HCT116 (cell line): ENCODE data around the gene MACROH2A2. TPM values are rescaled to one million over a fixed set of nuclear protein-coding genes. Genes with fewer than 3 reads are reported as not detected.

Experiments used
- ATAC-seq: fragments of 200-7000 bp; cut with Tn5 transposase; 2 replicates; pipeline ENCODE4 v1.9.1; 2020; ENCODE audit warnings: mild to moderate bottlenecking, moderate library complexity
- BruUV-seq: library from RNA; stranded (reverse); fragments of 400-500 nt; replicated peaks from 2 replicates; lab custom pipeline; 2021; lab: Mats Ljungman, UMichigan
- CTCF ChIA-PET: fragments of 300-600 bp; sonication (Branson Sonifier 250); formaldehyde crosslinking; loops from one replicate; lab custom pipeline; 2021; ENCODE audit warnings: antibody characterized with exemption; lab: Charles Lee
- POLR2A ChIA-PET: fragments of 300-600, 350-600 bp; sonication (Branson Sonifier 250); formaldehyde crosslinking; loops from one replicate; lab custom pipeline; 2021; ENCODE audit warnings: antibody characterized with exemption; lab: Charles Lee
- RAD21 ChIA-PET, 2 experiments: fragments of 300-600 bp; sonication (Branson Sonifier 250); formaldehyde crosslinking; loops; one replicate each; lab custom pipeline; 2023; ENCODE audit warnings: low total read pairs in 2 of 2; ENCODE audit not compliant: uncharacterized antibody in 2 of 2, unreplicated experiment in 2 of 2, low non-redundant PET in 1 of 2; lab: Charles Lee
- DNase-seq: peaks from one replicate; pipeline ENCODE4 v3.0.0-alpha.2; 2010; ENCODE audit warnings: low read depth, low spot score
- H2AFZ ChIP-seq: fragments of 200-600 bp; shearing (Covaris generic), sonication (generic); 2 replicates; pipeline ENCODE4 v1.6.1; 2017; ENCODE audit warnings: low read depth, mixed run types, mixed read lengths, antibody characterized with exemption, low read length; ENCODE audit not compliant: poor library complexity, severe bottlenecking
- H3K27ac ChIP-seq: 2 replicates; pipeline ENCODE4 v1.5.1; 2012; ENCODE audit warnings: low read depth, low read length
- H3K27me3 ChIP-seq: fragments of 200-600 bp; sonication (generic); 2 replicates; pipeline ENCODE4 v1.6.1; 2016; ENCODE audit warnings: mixed run types, low read length, mixed read lengths; ENCODE audit not compliant: insufficient read depth
- H3K36me3 ChIP-seq, 2 experiments: fragments of 200-500 bp in 1 of 2; fragments of 200-600 bp in 1 of 2; sonication (Bioruptor generic) in 1 of 2; sonication (generic) in 1 of 2; 2 replicates each; pipeline versions ENCODE4 v1.5.1 to v1.6.1; 2014 to 2016; ENCODE audit warnings: low read length in 2 of 2, inconsistent platforms in 1 of 2, mixed read lengths in 1 of 2, mixed run types in 1 of 2; ENCODE audit not compliant: insufficient read depth in 2 of 2, control insufficient read depth in 1 of 2
- H3K4me1 ChIP-seq, 2 experiments: fragments of 200-600 bp in 1 of 2; sonication (generic) in 1 of 2; 2 replicates each; pipeline versions ENCODE4 v1.5.1 to v1.6.1; 2012 to 2017; ENCODE audit warnings: low read length in 2 of 2, inconsistent platforms in 1 of 2, mild to moderate bottlenecking in 1 of 2, mixed read lengths in 1 of 2, mixed run types in 1 of 2, moderate library complexity in 1 of 2; ENCODE audit not compliant: insufficient read depth in 2 of 2, control insufficient read depth in 1 of 2
- H3K4me2 ChIP-seq: fragments of 200-600 bp; sonication (generic); 2 replicates; pipeline ENCODE4 v1.6.1; 2017; ENCODE audit warnings: mixed run types, low read length, mixed read lengths
- H3K4me3 ChIP-seq, 2 experiments: fragments of 200-600 bp in 1 of 2; sonication (generic) in 1 of 2; replicated peaks in 1 of 2; 2 replicates each; pipeline ENCODE4 v1.5.1; 2011 to 2016; ENCODE audit warnings: low read length in 2 of 2, control low read depth in 1 of 2, low read depth in 1 of 2, mild to moderate bottlenecking in 1 of 2, mixed read lengths in 1 of 2, mixed run types in 1 of 2
- H3K79me2 ChIP-seq: fragments of 200-600 bp; sonication (generic); 2 replicates; pipeline ENCODE4 v1.6.1; 2017; ENCODE audit warnings: mild to moderate bottlenecking, mixed run types, low read length, moderate library complexity, mixed read lengths; ENCODE audit not compliant: insufficient read depth
- H3K9ac ChIP-seq: fragments of 200-600 bp; sonication (generic); 2 replicates; pipeline ENCODE4 v1.6.1; 2016; ENCODE audit warnings: low read length, mixed read lengths
- H3K9me2 ChIP-seq: fragments of 200-600 bp; sonication (generic), shearing (Covaris generic); 2 replicates; pipeline ENCODE4 v1.6.1; 2017; ENCODE audit warnings: mixed run types, mild to moderate bottlenecking, moderate library complexity; ENCODE audit not compliant: insufficient read depth
- H3K9me3 ChIP-seq, 2 experiments: fragments of 200-500 bp in 1 of 2; fragments of 200-600 bp in 1 of 2; sonication (Bioruptor generic) in 1 of 2; sonication (generic) in 1 of 2; 2 replicates each; pipeline ENCODE4 v1.6.1; 2014 to 2017; ENCODE audit warnings: low read length in 2 of 2, mixed read lengths in 2 of 2, inconsistent platforms in 1 of 2, low read depth in 1 of 2, mild to moderate bottlenecking in 1 of 2, mixed run types in 1 of 2, moderate library complexity in 1 of 2; ENCODE audit not compliant: control insufficient read depth in 1 of 2, insufficient read depth in 1 of 2
- H4K20me1 ChIP-seq: fragments of 200-600 bp; sonication (generic), shearing (Covaris generic); 2 replicates; pipeline ENCODE4 v1.6.1; 2017; ENCODE audit warnings: mixed run types, mild to moderate bottlenecking, moderate library complexity; ENCODE audit not compliant: insufficient read depth
- CBX3 ChIP-seq: IDR thresholded peaks from 2 replicates; pipeline ENCODE4 v1.6.1; 2012; ENCODE audit warnings: low read depth
- CEBPB ChIP-seq: IDR thresholded peaks from 2 replicates; pipeline ENCODE4 v1.6.1; 2012; ENCODE audit warnings: low read depth
- EGR1 ChIP-seq: IDR thresholded peaks from 2 replicates; pipeline ENCODE4 v1.6.1; 2012; ENCODE audit warnings: low read depth
- ELF1 ChIP-seq: IDR thresholded peaks from 2 replicates; pipeline ENCODE4 v1.6.1; 2012; ENCODE audit warnings: low read depth, borderline replicate concordance
- EZH2 ChIP-seq: fragments of 200-600 bp; sonication (generic); IDR thresholded peaks from 2 replicates; pipeline ENCODE4 v1.6.1; 2017; ENCODE audit warnings: antibody characterized with exemption, mixed run types
- FOSL1 ChIP-seq: IDR thresholded peaks from 2 replicates; pipeline ENCODE4 v1.6.1; 2012; ENCODE audit warnings: low read depth
- JUND ChIP-seq: IDR thresholded peaks from 2 replicates; pipeline ENCODE4 v1.6.1; 2012
- POLR2A ChIP-seq: IDR thresholded peaks from 2 replicates; pipeline ENCODE4 v1.7.0; 2011; ENCODE audit warnings: borderline replicate concordance; ENCODE audit not compliant: insufficient read depth, insufficient read length; ENCODE audit errors: extremely low read depth
- POLR2AphosphoS5 ChIP-seq: IDR thresholded peaks from 2 replicates; pipeline ENCODE4 v1.6.1; 2011; ENCODE audit warnings: mild to moderate bottlenecking, low read depth, low read length, moderate library complexity
- RAD21 ChIP-seq: IDR thresholded peaks from 2 replicates; pipeline ENCODE4 v1.6.1; 2012; ENCODE audit warnings: low read depth, mild to moderate bottlenecking
- SIN3A ChIP-seq: IDR thresholded peaks from 2 replicates; pipeline ENCODE4 v1.6.1; 2012; ENCODE audit warnings: low read depth
- SP1 ChIP-seq: IDR thresholded peaks from 2 replicates; pipeline ENCODE4 v1.6.1; 2012; ENCODE audit warnings: low read depth
- TCF7L2 ChIP-seq: IDR thresholded peaks from 2 replicates; pipeline ENCODE4 v1.7.0; 2011; ENCODE audit warnings: borderline replicate concordance, inconsistent platforms; ENCODE audit not compliant: insufficient read depth, insufficient read length; ENCODE audit errors: extremely low read depth
- YY1 ChIP-seq: IDR thresholded peaks from 2 replicates; pipeline ENCODE4 v1.6.1; 2011; ENCODE audit warnings: low read length, low read depth, moderate library complexity, mild to moderate bottlenecking; ENCODE audit not compliant: insufficient replicate concordance; ENCODE audit errors: extremely low read depth
- ZNF274 ChIP-seq: fragments of 200-500 bp; sonication (Bioruptor generic); IDR thresholded peaks from 2 replicates; pipeline ENCODE4 v1.6.1; 2014; ENCODE audit warnings: mild to moderate bottlenecking, low read depth, low read length, inconsistent platforms
- intact Hi-C: fragments of 100-400 bp; cut with micrococcal nuclease; formaldehyde crosslinking; loops from 2 replicates; pipeline ENCODE4 v1.10.0; 2022
- total RNA-seq: library from RNA; stranded (reverse); gene quantifications from one replicate; pipeline ENCODE4 v1.2.1, GENCODE V29; 2021; ENCODE audit not compliant: unreplicated experiment
- TF ChIP-seq, protein P1 (sequence below): IDR thresholded peaks from 2 replicates; pipeline ENCODE4 v1.6.1; 2012; ENCODE audit warnings: low read depth
- TF ChIP-seq, protein P2 (sequence below): IDR thresholded peaks from 2 replicates; pipeline ENCODE4 v1.6.1; 2011; ENCODE audit warnings: mild to moderate bottlenecking, low read length, moderate library complexity; ENCODE audit not compliant: insufficient replicate concordance; ENCODE audit errors: extremely low read depth
- TF ChIP-seq, protein P3 (sequence below): IDR thresholded peaks from 2 replicates; pipeline ENCODE4 v1.6.1; 2012
- TF ChIP-seq, protein P4 (sequence below), 3 experiments: fragments of 200-600 bp in 1 of 3; sonication (generic) in 1 of 3; IDR thresholded peaks in 2 of 3; conservative IDR thresholded peaks in 1 of 3; 2 replicates each; pipeline ENCODE4 v1.5.1; 2012 to 2017; ENCODE audit warnings: low read depth in 2 of 3, low read length in 2 of 3, antibody characterized with exemption in 1 of 3, borderline replicate concordance in 1 of 3, control low read depth in 1 of 3, mild to moderate bottlenecking in 1 of 3, mixed read lengths in 1 of 3, mixed run types in 1 of 3, moderate library complexity in 1 of 3; ENCODE audit not compliant: insufficient read depth in 1 of 3

MACROH2A2 gene
- total RNA-seq, 1 experiment from 2014 or later: 41.4 TPM

DNA sequence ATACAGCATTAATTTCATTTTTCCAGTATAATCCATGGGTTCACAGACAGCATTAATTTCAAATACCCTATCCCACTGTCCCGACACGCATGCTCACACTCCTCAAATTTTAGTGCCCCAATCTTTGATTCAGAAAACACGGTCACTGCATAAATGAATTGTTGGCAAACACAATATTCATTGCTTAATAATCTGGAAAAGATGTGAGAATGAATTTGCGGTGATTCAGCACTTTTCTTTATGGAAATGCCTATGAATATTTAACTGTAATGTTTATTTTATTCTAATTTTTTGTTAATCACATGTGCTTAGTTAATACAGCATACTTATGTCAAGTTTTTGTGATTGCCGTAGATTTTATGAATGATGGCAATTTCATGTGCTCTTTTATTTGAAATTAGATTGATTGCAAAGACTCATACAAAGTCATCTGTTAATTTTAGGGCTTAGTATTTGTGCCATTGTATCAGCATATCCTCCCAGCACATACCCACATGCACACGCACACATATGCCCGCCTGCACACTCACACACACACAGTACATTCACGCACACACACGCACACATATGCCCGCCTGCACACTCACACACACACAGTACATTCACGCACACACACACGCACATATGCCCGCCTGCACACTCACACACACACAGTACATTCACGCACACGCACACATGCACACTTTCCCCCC lies 35.1 kb downstream of the MACROH2A2 start:
- no peaks in the 10 kb centered on the region for H3K27me3 ChIP-seq
- no peaks in the 10 kb centered on the region for H3K9me2 ChIP-seq
- H3K9me3 ChIP-seq: no peaks in the 10 kb centered on the region
- TF ChIP-seq, protein P1, sequence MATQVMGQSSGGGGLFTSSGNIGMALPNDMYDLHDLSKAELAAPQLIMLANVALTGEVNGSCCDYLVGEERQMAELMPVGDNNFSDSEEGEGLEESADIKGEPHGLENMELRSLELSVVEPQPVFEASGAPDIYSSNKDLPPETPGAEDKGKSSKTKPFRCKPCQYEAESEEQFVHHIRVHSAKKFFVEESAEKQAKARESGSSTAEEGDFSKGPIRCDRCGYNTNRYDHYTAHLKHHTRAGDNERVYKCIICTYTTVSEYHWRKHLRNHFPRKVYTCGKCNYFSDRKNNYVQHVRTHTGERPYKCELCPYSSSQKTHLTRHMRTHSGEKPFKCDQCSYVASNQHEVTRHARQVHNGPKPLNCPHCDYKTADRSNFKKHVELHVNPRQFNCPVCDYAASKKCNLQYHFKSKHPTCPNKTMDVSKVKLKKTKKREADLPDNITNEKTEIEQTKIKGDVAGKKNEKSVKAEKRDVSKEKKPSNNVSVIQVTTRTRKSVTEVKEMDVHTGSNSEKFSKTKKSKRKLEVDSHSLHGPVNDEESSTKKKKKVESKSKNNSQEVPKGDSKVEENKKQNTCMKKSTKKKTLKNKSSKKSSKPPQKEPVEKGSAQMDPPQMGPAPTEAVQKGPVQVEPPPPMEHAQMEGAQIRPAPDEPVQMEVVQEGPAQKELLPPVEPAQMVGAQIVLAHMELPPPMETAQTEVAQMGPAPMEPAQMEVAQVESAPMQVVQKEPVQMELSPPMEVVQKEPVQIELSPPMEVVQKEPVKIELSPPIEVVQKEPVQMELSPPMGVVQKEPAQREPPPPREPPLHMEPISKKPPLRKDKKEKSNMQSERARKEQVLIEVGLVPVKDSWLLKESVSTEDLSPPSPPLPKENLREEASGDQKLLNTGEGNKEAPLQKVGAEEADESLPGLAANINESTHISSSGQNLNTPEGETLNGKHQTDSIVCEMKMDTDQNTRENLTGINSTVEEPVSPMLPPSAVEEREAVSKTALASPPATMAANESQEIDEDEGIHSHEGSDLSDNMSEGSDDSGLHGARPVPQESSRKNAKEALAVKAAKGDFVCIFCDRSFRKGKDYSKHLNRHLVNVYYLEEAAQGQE: no peak
- TF ChIP-seq TCF7L2: no peak
- TF ChIP-seq, protein P2, sequence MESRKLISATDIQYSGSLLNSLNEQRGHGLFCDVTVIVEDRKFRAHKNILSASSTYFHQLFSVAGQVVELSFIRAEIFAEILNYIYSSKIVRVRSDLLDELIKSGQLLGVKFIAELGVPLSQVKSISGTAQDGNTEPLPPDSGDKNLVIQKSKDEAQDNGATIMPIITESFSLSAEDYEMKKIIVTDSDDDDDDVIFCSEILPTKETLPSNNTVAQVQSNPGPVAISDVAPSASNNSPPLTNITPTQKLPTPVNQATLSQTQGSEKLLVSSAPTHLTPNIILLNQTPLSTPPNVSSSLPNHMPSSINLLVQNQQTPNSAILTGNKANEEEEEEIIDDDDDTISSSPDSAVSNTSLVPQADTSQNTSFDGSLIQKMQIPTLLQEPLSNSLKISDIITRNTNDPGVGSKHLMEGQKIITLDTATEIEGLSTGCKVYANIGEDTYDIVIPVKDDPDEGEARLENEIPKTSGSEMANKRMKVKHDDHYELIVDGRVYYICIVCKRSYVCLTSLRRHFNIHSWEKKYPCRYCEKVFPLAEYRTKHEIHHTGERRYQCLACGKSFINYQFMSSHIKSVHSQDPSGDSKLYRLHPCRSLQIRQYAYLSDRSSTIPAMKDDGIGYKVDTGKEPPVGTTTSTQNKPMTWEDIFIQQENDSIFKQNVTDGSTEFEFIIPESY: no peak
- TF ChIP-seq YY1: no peak
- TF ChIP-seq JUND: no peak
- no peak for TF ChIP-seq ZNF274
- no peak for TF ChIP-seq EZH2
- TF ChIP-seq RAD21: no peak
- TF ChIP-seq ELF1: no peak
- no peak for TF ChIP-seq POLR2AphosphoS5
- TF ChIP-seq, protein P3, sequence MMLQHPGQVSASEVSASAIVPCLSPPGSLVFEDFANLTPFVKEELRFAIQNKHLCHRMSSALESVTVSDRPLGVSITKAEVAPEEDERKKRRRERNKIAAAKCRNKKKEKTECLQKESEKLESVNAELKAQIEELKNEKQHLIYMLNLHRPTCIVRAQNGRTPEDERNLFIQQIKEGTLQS: no peak
- no peak for TF ChIP-seq SIN3A
- no peak for TF ChIP-seq CBX3
- TF ChIP-seq FOSL1: no peak
- TF ChIP-seq SP1: no peak
- no peak for TF ChIP-seq POLR2A
- TF ChIP-seq CEBPB: no peak
- TF ChIP-seq, protein P4, sequence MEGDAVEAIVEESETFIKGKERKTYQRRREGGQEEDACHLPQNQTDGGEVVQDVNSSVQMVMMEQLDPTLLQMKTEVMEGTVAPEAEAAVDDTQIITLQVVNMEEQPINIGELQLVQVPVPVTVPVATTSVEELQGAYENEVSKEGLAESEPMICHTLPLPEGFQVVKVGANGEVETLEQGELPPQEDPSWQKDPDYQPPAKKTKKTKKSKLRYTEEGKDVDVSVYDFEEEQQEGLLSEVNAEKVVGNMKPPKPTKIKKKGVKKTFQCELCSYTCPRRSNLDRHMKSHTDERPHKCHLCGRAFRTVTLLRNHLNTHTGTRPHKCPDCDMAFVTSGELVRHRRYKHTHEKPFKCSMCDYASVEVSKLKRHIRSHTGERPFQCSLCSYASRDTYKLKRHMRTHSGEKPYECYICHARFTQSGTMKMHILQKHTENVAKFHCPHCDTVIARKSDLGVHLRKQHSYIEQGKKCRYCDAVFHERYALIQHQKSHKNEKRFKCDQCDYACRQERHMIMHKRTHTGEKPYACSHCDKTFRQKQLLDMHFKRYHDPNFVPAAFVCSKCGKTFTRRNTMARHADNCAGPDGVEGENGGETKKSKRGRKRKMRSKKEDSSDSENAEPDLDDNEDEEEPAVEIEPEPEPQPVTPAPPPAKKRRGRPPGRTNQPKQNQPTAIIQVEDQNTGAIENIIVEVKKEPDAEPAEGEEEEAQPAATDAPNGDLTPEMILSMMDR (IDR thresholded peaks at IDR 0.05 in 2 of 3, conservative IDR thresholded peaks at IDR 0.05 in 1 of 3; ENCODE audit: borderline replicate concordance in 1 of 3, insufficient read depth in 1 of 3, low read depth in 2 of 3, low read length in 2 of 3): no peak
- TF ChIP-seq EGR1: no peak
- H4K20me1 ChIP-seq: no peaks in the 10 kb centered on the region
- H3K36me3 ChIP-seq: peaks cover 7% of the 10 kb centered on the region in 2 experiments; a peak in 2 of 4 replicates
- intact Hi-C loops: no loop called here
- H2AFZ ChIP-seq: no peak overlapping the region
- DNase-seq (no peak), ATAC-seq (no peak)
- no peak overlapping the region for H3K27ac ChIP-seq
- no peak overlapping the region for H3K9ac ChIP-seq
- H3K4me2 ChIP-seq: no peak overlapping the region
- BruUV-seq: no TSS peak
- no peaks in the 10 kb centered on the region for H3K4me1 ChIP-seq
- ChIA-PET CTCF (no interaction called here), POLR2A (no interaction called here), RAD21 (no interaction called here)
- H3K4me3 ChIP-seq: no peak overlapping the region
- H3K79me2 ChIP-seq: no peaks in the 10 kb centered on the region
